Measurements from ENCODE around the gene IL21R.

IL21R gene

DNA sequence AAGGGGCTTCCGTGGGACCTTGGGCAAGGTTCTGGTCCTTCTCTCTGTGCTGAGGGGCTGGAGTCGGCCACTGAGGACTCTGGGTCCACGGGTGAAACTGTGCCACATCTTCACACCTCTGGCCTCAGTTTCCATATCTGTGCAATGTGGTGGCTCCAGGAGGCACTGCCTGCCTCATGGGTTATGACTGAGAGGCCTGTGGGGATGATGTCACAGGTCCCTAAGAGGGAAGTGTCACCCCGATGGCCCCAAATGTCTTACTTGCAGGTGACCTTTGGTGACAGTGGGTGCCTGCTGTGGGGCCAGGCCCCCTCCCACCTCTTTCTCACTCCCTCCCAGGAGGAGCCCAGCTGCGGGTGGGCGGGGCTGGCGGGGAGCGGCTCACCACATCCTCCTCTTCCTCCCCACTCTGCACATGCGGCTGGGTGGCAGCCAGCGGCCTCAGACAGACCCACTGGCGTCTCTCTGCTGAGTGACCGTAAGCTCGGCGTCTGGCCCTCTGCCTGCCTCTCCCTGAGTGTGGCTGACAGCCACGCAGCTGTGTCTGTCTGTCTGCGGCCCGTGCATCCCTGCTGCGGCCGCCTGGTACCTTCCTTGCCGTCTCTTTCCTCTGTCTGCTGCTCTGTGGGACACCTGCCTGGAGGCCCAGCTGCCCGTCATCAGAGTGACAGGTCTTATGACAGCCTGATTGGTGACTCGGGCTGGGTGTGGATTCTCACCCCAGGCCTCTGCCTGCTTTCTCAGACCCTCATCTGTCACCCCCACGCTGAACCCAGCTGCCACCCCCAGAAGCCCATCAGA lies at the start of gene IL21R:
TSS of gene IL21R (plus strand) at position 407 of the 801 bp plus-strand sequence. CDS start 27,898 bp downstream, outside the sequence.
- peak; percentile 4 for DNase-seq

DNA sequence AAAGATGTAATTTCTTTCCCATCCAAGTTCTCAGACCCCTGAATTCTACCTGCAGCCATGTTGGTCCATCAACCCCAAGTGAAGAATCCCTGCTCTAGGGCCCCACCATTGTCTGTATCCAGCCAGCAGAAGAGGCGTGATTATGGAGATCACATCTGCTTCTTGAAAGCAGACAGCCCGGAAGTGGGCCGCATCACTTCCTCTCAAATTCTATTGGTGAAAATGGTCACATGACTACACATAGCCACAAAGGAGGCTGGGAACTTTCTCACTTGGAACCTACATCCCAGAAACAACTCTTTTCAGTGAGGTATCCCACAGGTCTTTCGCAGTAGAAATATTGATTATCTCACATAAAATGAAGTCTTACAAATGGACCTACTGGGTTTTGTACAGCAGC lies 48.1 kb upstream of the IL21R start:
- no peak for DNase-seq

DNA sequence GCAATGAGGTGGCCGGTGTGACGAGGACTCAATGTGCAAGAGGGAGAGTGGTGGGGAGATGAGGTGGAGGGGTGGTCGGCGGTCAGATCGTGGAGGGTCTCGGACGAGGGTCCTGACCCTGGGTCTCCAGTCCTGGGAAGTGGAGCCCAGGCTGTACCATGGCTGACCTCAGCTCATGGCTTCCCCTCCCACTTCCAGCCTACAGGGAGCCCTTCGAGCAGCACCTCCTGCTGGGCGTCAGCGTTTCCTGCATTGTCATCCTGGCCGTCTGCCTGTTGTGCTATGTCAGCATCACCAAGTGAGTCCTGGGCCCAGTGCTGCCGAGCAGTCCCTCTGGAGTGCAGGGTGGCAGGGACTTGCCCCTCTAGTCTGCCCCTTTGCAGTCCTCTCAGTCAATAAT lies 46.4 kb upstream of the IL21R start:
- no peak for DNase-seq

DNA sequence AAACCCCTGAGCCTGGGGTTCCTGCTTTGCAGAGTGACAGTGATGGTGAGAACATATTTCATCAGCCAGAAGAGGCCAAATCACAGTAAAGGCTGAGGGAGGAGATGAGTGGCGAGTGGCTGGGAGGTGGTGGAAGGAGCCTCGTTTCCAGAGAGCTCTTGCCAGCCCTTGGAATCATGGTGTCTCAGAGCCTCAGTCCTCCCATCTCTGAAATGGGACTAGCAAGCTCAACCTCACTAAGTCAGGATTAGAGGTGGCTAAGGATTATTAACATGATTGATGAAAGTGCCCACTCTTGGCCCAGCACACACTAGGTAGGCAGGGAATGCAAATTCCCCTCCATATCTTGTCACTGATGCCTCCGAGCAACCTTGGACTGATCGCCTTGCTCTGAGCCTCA lies 45.2 kb upstream of the IL21R start:
- DNase-seq, result no peak

DNA sequence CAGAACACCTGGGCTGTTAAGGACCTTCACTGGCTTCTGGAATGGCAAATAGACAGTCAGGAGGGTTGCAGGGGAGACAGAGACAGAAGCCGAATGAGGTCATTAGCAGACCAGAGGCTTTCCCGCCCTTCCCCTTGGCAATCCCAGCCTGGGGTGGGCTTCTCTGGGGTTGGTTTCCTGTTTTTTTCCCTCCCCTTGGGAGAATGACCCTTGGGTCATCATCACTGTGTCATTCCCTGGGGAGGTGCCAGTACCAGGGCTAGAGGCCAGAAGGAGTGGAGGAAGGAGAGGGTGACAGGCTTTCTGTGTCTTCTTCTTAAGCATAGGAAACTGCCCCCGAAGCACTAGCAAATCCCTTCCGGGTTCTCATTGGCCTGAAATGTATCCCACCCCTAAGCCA lies 42.9 kb upstream of the IL21R start:
- DNase-seq, result no peak

DNA sequence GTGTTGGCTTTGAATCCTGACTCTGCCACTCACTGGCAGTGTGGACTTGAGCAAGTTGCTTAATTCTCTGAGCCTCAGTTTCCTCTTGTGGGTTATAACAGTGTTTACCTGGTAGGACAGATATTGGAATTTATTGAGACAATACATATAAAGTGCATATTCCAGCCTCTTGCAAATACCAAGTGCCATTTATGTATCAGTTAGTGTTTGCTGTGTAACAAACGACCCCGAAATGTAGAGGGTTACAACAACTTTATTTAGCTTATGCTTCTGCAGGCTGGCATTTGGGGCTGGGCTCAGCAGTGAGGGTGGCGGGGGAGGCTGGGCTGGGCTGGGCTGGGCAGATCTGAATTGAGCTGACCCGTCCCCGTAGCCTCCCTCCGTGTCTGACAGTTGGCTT lies 42.4 kb upstream of the IL21R start:
- no peak for DNase-seq

DNA sequence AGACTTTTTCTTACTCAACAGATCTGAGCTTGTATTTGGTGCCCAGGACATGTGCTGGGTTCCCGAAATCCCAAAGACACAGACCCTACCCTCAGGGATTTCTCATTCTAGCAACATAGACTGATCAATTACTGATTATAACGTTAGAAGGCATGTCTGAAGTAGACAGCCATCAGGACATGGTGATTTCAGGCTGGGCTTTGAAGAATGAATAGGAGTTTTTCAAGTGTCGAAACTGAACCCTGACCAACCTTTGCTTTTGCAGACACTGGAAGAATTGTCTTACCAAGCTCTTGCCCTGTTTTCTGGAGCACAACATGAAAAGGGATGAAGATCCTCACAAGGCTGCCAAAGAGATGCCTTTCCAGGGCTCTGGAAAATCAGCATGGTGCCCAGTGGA lies 40.0 kb upstream of the IL21R start:
- DNase-seq, result no peak

GRCh38 chr16:27362570-27363245 lies 39.3 kb upstream of the IL21R start:
- no peak for DNase-seq

GRCh38 chr16:27363246-27363632 lies 38.7 kb upstream of the IL21R start:
- no peak for DNase-seq

DNA sequence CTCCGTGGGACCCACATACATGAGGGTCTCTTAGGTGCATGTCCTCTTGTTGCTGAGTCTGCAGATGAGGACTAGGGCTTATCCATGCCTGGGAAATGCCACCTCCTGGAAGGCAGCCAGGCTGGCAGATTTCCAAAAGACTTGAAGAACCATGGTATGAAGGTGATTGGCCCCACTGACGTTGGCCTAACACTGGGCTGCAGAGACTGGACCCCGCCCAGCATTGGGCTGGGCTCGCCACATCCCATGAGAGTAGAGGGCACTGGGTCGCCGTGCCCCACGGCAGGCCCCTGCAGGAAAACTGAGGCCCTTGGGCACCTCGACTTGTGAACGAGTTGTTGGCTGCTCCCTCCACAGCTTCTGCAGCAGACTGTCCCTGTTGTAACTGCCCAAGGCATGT lies 38.2 kb upstream of the IL21R start:
- peak; percentile 49 for DNase-seq

DNA sequence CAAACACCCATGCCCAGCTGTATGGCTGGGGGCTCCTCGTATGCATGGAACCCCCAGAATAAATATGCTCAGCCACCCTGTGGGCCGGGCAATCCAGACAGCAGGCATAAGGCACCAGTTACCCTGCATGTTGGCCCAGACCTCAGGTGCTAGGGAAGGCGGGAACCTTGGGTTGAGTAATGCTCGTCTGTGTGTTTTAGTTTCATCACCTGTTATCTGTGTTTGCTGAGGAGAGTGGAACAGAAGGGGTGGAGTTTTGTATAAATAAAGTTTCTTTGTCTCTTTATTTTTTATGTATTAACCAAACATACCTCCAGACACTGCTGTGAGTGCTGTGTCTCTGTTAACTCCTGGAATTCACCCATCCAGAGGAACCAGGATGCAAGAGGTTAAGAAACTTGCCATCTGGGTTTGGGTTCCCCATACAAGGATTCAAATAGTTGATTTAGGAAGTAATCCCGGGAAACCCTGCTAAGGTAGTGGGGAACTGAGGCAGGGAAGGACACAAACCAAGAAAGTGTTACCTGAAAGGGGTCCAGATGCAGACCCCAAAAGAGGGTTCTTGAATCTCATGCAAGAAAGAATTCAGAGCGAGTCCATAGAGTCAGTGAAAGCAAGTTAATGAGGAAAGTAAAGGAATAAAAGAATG lies 37.4 kb upstream of the IL21R start:
- no peak for DNase-seq

GRCh38 chr16:27365142-27366089 lies 36.6 kb upstream of the IL21R start:
- DNase-seq, result no peak

GRCh38 chr16:27366687-27367460 lies 35.1 kb upstream of the IL21R start:
- DNase-seq, result no peak

GRCh38 chr16:27367461-27368357 lies 34.3 kb upstream of the IL21R start:
- no peak for DNase-seq

GRCh38 chr16:27368358-27368722 lies 33.6 kb upstream of the IL21R start:
- no peak for DNase-seq

GRCh38 chr16:27369806-27370205 lies 32.2 kb upstream of the IL21R start:
- DNase-seq, result no peak

DNA sequence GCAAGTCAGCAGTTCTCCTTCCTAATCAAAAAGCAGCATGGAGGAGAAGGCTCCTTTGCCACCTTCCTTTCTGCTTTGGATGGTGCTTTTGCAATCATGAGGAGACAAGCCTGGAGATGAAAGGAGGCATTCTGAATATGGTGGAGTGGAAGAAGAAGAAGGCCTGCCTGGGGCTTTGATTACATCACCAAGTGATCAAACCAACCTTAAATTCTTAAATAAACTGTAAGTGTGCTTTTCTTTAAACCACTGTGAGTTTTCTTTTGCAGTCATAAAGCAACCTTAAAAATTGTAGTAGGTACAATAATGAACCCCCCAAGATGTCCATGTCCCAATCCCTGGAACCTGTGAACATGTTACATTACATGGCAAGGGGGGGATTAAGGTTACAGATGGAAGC lies 31.7 kb upstream of the IL21R start:
- DNase-seq, result no peak

- DNase-seq, result no peak
Observed at GRCh38 chr16:27373312-27373711, 28.7 kb upstream of the IL21R start.

DNA sequence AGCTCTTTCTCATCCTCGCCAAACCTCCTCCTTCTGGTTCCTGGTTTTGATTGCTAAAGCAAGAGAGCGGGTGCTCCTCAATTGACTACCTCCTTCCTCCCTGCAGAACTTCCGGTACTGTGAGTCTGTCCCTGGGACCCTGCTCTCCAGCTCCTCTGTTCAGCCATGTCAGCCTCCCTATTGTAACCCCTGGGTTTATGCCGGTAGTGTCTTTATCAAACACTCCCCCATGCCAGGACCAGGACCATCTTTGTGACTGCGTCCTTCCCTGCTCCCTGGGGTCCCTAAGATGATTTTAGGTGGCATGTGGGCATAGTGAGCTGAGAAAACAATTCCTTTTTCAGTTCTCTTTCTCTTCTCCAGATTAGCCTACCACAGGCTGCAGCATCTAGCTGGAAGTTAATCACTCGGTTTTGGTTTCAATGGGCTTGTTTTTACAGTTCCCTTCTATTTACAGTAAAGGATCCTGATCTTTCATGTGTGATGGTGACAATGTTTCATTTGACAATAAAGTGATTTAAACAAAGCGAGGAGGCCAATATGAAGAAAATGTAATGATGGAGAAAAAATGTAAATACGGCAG lies 27.7 kb upstream of the IL21R start:
- DNase-seq, result no peak

- DNase-seq, result no peak
Observed at GRCh38 chr16:27374804-27375425, 27.1 kb upstream of the IL21R start.

Data from NCI-H2029 treated with DMSO at 0.1 percent for 48 hours (cell line).